ENCODE measurements around the gene GNG3. TPM values are rescaled to one million over a fixed set of nuclear protein-coding genes. Genes with fewer than 3 reads are reported as not detected.
"Not testable (repeated sequence)": the region's sequence is repeated elsewhere in the genome, so short reads cannot be mapped to it uniquely, and the experiment has no call there.

GNG3 gene
- total RNA-seq, 2 experiments from 2014 or later: not detected

- H3K36me3 Mint-ChIP-seq (ENCODE audit: low read depth): peaks cover 16% of the 10 kb centered on the region
- no peaks in the 10 kb centered on the region for H3K9me3 Mint-ChIP-seq (ENCODE audit: insufficient read depth)
- H3K27me3 Mint-ChIP-seq (ENCODE audit: low read depth): peaks cover 10% of the 10 kb centered on the region
- no peak overlapping the region for H3K27ac Mint-ChIP-seq
- ATAC-seq (no peak), DNase-seq (no peak)
- H3K4me3 Mint-ChIP-seq: no peak overlapping the region
- CTCF ChIA-PET: interaction anchor here (0.7 to 3.6 kb wide), 6 partner anchors 8 to 96 kb away, joined by 3 to 24 read pairs (median 4); partner anchors contain the start of genes C11orf98, CSKMT, LBHD1 and TUT1
- H3K4me1 Mint-ChIP-seq (ENCODE audit: low read depth): no peaks in the 10 kb centered on the region
- POLR2A ChIA-PET: interaction anchor here (1.6 to 2.2 kb wide), 3 partner anchors 8 to 152 kb away, joined by 4 to 7 read pairs (median 6); partner anchors contain the start of genes C11orf98 and CSKMT
Observed at GRCh38 chr11:62688491-62688890, 19.0 kb upstream of the GNG3 start.

GRCh38 chr11:62689421-62690183 is 17.9 kb upstream of the GNG3 start, which contains the start of gene LRRN4CL:
Gene LRRN4CL, minus strand, starts transcription at chr11:62689530. Its CDS starts 1,022 bp downstream, at chr11:62688508.
- no peak for DNase-seq
- no peak within 1 kb of the TSS for H3K27ac Mint-ChIP-seq
- ChIA-PET POLR2A (interaction anchor here (1.2 to 2.2 kb wide), 5 partner anchors 9 to 151 kb away, joined by 4 to 7 read pairs (median 5); partner anchors contain the start of genes C11orf98, CSKMT and UBXN1), CTCF (interaction anchor here (0.6 to 3.6 kb wide), 8 partner anchors 9 to 295 kb away, joined by 3 to 24 read pairs (median 3); partner anchors contain the start of genes C11orf98, CSKMT, LBHD1 and TUT1)
- H3K36me3 Mint-ChIP-seq (ENCODE audit: low read depth): peaks cover 18% of the 10 kb centered on the region
- H3K9me3 Mint-ChIP-seq (ENCODE audit: insufficient read depth): no peaks in the 10 kb centered on the region
- no peak within 1 kb of the TSS for H3K4me3 Mint-ChIP-seq
- H3K27me3 Mint-ChIP-seq (ENCODE audit: low read depth): peaks cover 10% of the 10 kb centered on the region
- H3K4me1 Mint-ChIP-seq (ENCODE audit: low read depth): peaks cover 4% of the 10 kb centered on the region
- ATAC-seq: no peak

- H3K36me3 Mint-ChIP-seq (ENCODE audit: low read depth): peaks cover 22% of the 10 kb centered on the region
- not testable (repeated sequence) for H3K4me1 Mint-ChIP-seq (ENCODE audit: low read depth); ATAC-seq; DNase-seq; H3K27ac Mint-ChIP-seq; H3K9me3 Mint-ChIP-seq (ENCODE audit: insufficient read depth); H3K27me3 Mint-ChIP-seq (ENCODE audit: low read depth); H3K4me3 Mint-ChIP-seq
- CTCF ChIA-PET: interaction anchor here (0.9 to 5.1 kb wide), 15 partner anchors 13 to 299 kb away, joined by 3 to 77 read pairs (median 8); partner anchors contain the start of genes BSCL2, C11orf98, CSKMT and HNRNPUL2
- POLR2A ChIA-PET: interaction anchor here (1.0 to 1.9 kb wide), 3 partner anchors 15 to 29 kb away, joined by 4 to 6 read pairs (median 6); partner anchors contain the start of genes C11orf98, CSKMT, LBHD1 and UQCC3
Observed at GRCh38 chr11:62693624-62694023, 13.9 kb upstream of the GNG3 start.

- H3K36me3 Mint-ChIP-seq (ENCODE audit: low read depth): peaks cover 22% of the 10 kb centered on the region
- ChIA-PET POLR2A (interaction anchor here (1.0 to 1.9 kb wide), 4 partner anchors 14 to 103 kb away, joined by 4 to 6 read pairs (median 5); partner anchors contain the start of genes C11orf98, CSKMT, LBHD1 and TUT1), CTCF (interaction anchor here (0.5 to 5.1 kb wide), 27 partner anchors 8 to 300 kb away, joined by 3 to 77 read pairs (median 5); partner anchors contain the start of genes BSCL2, C11orf98, CSKMT and HNRNPUL2)
- H3K4me1 Mint-ChIP-seq (ENCODE audit: low read depth): peaks cover 9% of the 10 kb centered on the region
- H3K4me3 Mint-ChIP-seq: no peak overlapping the region
- peak; percentile 92 for ATAC-seq
- no peaks in the 10 kb centered on the region for H3K9me3 Mint-ChIP-seq (ENCODE audit: insufficient read depth)
- H3K27me3 Mint-ChIP-seq (ENCODE audit: low read depth): no peaks in the 10 kb centered on the region
- DNase-seq: peak; percentile 86
- H3K27ac Mint-ChIP-seq: peak overlapping the region; percentile 36
Observed at GRCh38 chr11:62694455-62695167, 12.9 kb upstream of the GNG3 start.

- Mint-ChIP-seq H3K27ac (no peak overlapping the region), H3K36me3 (ENCODE audit: low read depth) (peaks cover 32% of the 10 kb centered on the region)
Observed at GRCh38 chr11:62702246-62702645, 5.2 kb upstream of the GNG3 start.

GRCh38 chr11:62703921-62704320 is 3.6 kb upstream of the GNG3 start:
- ATAC-seq; DNase-seq; H3K4me3 Mint-ChIP-seq; H3K9me3 Mint-ChIP-seq (ENCODE audit: insufficient read depth); H3K27me3 Mint-ChIP-seq (ENCODE audit: low read depth); H3K27ac Mint-ChIP-seq: not testable (repeated sequence)
- CTCF ChIA-PET: interaction anchor here (2.2 kb wide), 1 partner anchor 23 kb away, joined by 7 read pairs; no protein-coding TSS in a partner anchor
- Mint-ChIP-seq H3K36me3 (ENCODE audit: low read depth) (peaks cover 31% of the 10 kb centered on the region), H3K4me1 (ENCODE audit: low read depth) (peaks cover 34% of the 10 kb centered on the region)
- POLR2A ChIA-PET: interaction anchor here (0.7 to 1.3 kb wide), 3 partner anchors 32 to 112 kb away, joined by 3 to 6 read pairs (median 4); partner anchors contain the start of genes C11orf98, CSKMT, LBHD1 and TUT1

More at GRCh38 chr11:62702246-62702645, 5.2 kb upstream of the GNG3 start:
- POLR2A ChIA-PET: interaction anchor here (1.0 kb wide), 2 partner anchors 111 to 139 kb away, joined by 3 read pairs; partner anchors contain the start of gene TUT1
- Mint-ChIP-seq H3K27me3 (ENCODE audit: low read depth) (no peaks in the 10 kb centered on the region), H3K4me3 (no peak overlapping the region), H3K4me1 (ENCODE audit: low read depth) (peaks cover 19% of the 10 kb centered on the region), H3K9me3 (ENCODE audit: insufficient read depth) (no peaks in the 10 kb centered on the region)
- ATAC-seq: no peak
- DNase-seq: no peak
- CTCF ChIA-PET: interaction anchor here (1.1 to 2.2 kb wide), 4 partner anchors 8 to 179 kb away, joined by 3 to 7 read pairs (median 4); partner anchors contain the start of gene SLC3A2

- DNase-seq: no peak
- Mint-ChIP-seq H3K9me3 (ENCODE audit: insufficient read depth) (no peaks in the 10 kb centered on the region), H3K27me3 (ENCODE audit: low read depth) (no peaks in the 10 kb centered on the region), H3K4me1 (ENCODE audit: low read depth) (peaks cover 45% of the 10 kb centered on the region), H3K27ac (peak overlapping the region; percentile 83), H3K36me3 (ENCODE audit: low read depth) (peaks cover 37% of the 10 kb centered on the region), H3K4me3 (peak overlapping the region; percentile 90)
- ChIA-PET CTCF (interaction anchor here (0.7 to 2.6 kb wide), 5 partner anchors 9 to 114 kb away, joined by 3 to 19 read pairs (median 4); partner anchors contain the start of gene TUT1), POLR2A (interaction anchor here (0.8 to 11.7 kb wide), 8 partner anchors 21 to 136 kb away, joined by 3 to 123 read pairs (median 7); partner anchors contain the start of genes C11orf98, CSKMT, EEF1G and HNRNPUL2)
- no peak for ATAC-seq
Observed at GRCh38 chr11:62705413-62705812, 2.1 kb upstream of the GNG3 start.

GRCh38 chr11:62705880-62706849 is 1.3 kb upstream of the GNG3 start:
- ATAC-seq (peak; percentile 67), DNase-seq (peak; percentile 95)
- Mint-ChIP-seq H3K27me3 (ENCODE audit: low read depth) (no peaks in the 10 kb centered on the region), H3K27ac (peak overlapping the region; percentile 83), H3K36me3 (ENCODE audit: low read depth) (peaks cover 37% of the 10 kb centered on the region), H3K9me3 (ENCODE audit: insufficient read depth) (no peaks in the 10 kb centered on the region), H3K4me3 (peak overlapping the region; percentile 90), H3K4me1 (ENCODE audit: low read depth) (peaks cover 49% of the 10 kb centered on the region)
- ChIA-PET CTCF (interaction anchor here (0.7 to 2.6 kb wide), 7 partner anchors 9 to 115 kb away, joined by 3 to 19 read pairs (median 4); partner anchors contain the start of gene TUT1), POLR2A (interaction anchor here (0.8 to 11.7 kb wide), 9 partner anchors 20 to 135 kb away, joined by 3 to 123 read pairs (median 7); partner anchors contain the start of genes C11orf98, CSKMT, EEF1G and HNRNPUL2)

- Mint-ChIP-seq H3K9me3 (ENCODE audit: insufficient read depth) (no peaks in the 10 kb centered on the region), H3K27me3 (ENCODE audit: low read depth) (no peaks in the 10 kb centered on the region), H3K4me3 (peak overlapping the region; percentile 32), H3K36me3 (ENCODE audit: low read depth) (peaks cover 40% of the 10 kb centered on the region), H3K27ac (peak overlapping the region; percentile 59), H3K4me1 (ENCODE audit: low read depth) (peaks cover 49% of the 10 kb centered on the region)
- no peak for DNase-seq
- CTCF ChIA-PET: interaction anchor here (0.6 to 2.6 kb wide), 5 partner anchors 12 to 115 kb away, joined by 4 to 19 read pairs (median 4); partner anchors contain the start of genes HNRNPUL2 and TUT1
- POLR2A ChIA-PET: interaction anchor here (1.2 to 11.7 kb wide), 8 partner anchors 19 to 134 kb away, joined by 3 to 123 read pairs (median 7); partner anchors contain the start of genes C11orf98, CSKMT, EEF1G and HNRNPUL2
- ATAC-seq: no peak
Observed at GRCh38 chr11:62706850-62707247, 627 bp upstream of the GNG3 start.
